Measurements from ENCODE around the gene TBX19.

- no peak for TF ChIP-seq POLR2A (IDR thresholded peaks at IDR 0.05; ENCODE audit: low read depth, low read length)
- no peak for TF ChIP-seq CHD4 (IDR thresholded peaks at IDR 0.05)
- TF ChIP-seq SREBF2 (IDR thresholded peaks at IDR 0.05; ENCODE audit: low read length): no peak
- TF ChIP-seq MTA3 (IDR thresholded peaks at IDR 0.05; ENCODE audit: borderline replicate concordance, low read length): no peak
- TF ChIP-seq MYC (IDR thresholded peaks at IDR 0.05; ENCODE audit: insufficient read depth, insufficient read length, insufficient replicate concordance, low read length, severe bottlenecking): no peak
- TF ChIP-seq USF1 (IDR thresholded peaks at IDR 0.05; ENCODE audit: borderline replicate concordance, extremely low read length, insufficient read depth, low read depth, low read length): no peak
- no peak for TF ChIP-seq E2F4 (IDR thresholded peaks at IDR 0.05; ENCODE audit: low read depth, low read length)
These were observed 36.6 kb downstream of the TBX19 start for GRCh38 chr1:168317309-168317708.
